Measurements from ENCODE around the gene SRGAP2C.
"Not testable (repeated sequence)": the region's sequence is repeated elsewhere in the genome, so short reads cannot be mapped to it uniquely, and the experiment has no call there.

DNA sequence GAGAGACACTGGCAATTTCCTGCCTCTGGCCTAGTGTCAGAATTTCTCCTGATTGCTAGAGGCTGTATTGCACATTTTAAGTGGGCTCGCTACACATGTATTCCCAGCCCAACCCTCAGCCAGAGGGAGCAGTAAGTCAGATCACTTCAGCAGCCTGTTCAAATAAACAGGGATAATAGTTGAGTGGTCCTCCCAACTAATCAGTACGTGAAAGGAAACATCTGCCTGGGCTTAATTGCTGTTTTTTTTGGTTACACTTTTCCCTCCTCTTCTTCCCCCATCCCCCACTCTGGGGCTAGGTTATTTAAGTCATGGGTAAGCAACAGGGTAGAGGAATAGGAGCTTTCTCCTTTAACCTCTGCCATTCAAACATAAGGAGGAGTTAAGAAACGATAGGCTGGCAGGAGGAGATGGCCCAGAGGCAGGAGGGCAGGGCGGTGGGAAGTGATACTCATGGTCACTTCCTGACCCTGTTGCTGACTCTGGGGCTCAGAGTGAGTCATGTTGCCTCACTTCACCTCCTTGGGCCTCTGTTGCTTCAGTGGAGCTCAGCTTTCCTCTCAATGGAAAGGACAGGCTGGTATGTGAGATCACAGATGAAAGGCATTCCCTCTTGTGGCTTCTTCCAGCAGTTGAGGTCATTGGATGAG lies 177.6 kb downstream of the SRGAP2C start:
- TF ChIP-seq, protein P1, sequence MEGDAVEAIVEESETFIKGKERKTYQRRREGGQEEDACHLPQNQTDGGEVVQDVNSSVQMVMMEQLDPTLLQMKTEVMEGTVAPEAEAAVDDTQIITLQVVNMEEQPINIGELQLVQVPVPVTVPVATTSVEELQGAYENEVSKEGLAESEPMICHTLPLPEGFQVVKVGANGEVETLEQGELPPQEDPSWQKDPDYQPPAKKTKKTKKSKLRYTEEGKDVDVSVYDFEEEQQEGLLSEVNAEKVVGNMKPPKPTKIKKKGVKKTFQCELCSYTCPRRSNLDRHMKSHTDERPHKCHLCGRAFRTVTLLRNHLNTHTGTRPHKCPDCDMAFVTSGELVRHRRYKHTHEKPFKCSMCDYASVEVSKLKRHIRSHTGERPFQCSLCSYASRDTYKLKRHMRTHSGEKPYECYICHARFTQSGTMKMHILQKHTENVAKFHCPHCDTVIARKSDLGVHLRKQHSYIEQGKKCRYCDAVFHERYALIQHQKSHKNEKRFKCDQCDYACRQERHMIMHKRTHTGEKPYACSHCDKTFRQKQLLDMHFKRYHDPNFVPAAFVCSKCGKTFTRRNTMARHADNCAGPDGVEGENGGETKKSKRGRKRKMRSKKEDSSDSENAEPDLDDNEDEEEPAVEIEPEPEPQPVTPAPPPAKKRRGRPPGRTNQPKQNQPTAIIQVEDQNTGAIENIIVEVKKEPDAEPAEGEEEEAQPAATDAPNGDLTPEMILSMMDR (IDR thresholded peaks at IDR 0.05): not testable (repeated sequence)
- not testable (repeated sequence) for TF ChIP-seq POLR2A (IDR thresholded peaks at IDR 0.05)

All from right lobe of liver (tissue), 4 donors.